RWPE2 (cell line): Measurements from ENCODE around the gene TMEM175.
"Not testable (repeated sequence)": the region's sequence is repeated elsewhere in the genome, so short reads cannot be mapped to it uniquely, and the experiment has no call there.

Experiments
- ATAC-seq: fragments of 200-7000 bp; cut with Tn5 transposase; 3 replicates; pipeline ENCODE4 v1.9.1; 2021; ENCODE audit warnings: low read depth
- DNase-seq: peaks from one replicate; pipeline ENCODE4 v3.0.0-alpha.2; 2020; ENCODE audit warnings: low spot score
- H3K27ac ChIP-seq: fragments of 450-650 bp; 2 replicates; pipeline ENCODE4 v1.5.1; 2017; ENCODE audit warnings: mild to moderate bottlenecking; ENCODE audit not compliant: poor library complexity, severe bottlenecking
- H3K27me3 ChIP-seq: fragments of 250-450 bp; sonication (Bioruptor Pico); 2 replicates; pipeline ENCODE4 v1.5.1; 2021; ENCODE audit warnings: mild to moderate bottlenecking, moderate library complexity; ENCODE audit not compliant: insufficient read depth, poor library complexity, severe bottlenecking
- H3K36me3 ChIP-seq: fragments of 250-450 bp; sonication (Bioruptor Pico); 2 replicates; pipeline ENCODE4 v1.5.1; 2020; ENCODE audit warnings: low read depth, mild to moderate bottlenecking, moderate library complexity
- H3K4me1 ChIP-seq: fragments of 250-450 bp; sonication (Bioruptor Pico); 2 replicates; pipeline ENCODE4 v1.5.1; 2021; ENCODE audit warnings: mild to moderate bottlenecking, moderate library complexity; ENCODE audit not compliant: insufficient read depth, poor library complexity, severe bottlenecking
- H3K4me3 ChIP-seq: fragments of 250-450 bp; sonication (Bioruptor Pico); 2 replicates; pipeline ENCODE4 v1.5.1; 2021; ENCODE audit warnings: mild to moderate bottlenecking, moderate library complexity; ENCODE audit not compliant: severe bottlenecking
- H3K9me3 ChIP-seq: fragments of 250-450 bp; sonication (Bioruptor Pico); 2 replicates; pipeline ENCODE4 v1.5.1; 2021; ENCODE audit warnings: mild to moderate bottlenecking, moderate library complexity; ENCODE audit not compliant: severe bottlenecking
- CTCF ChIP-seq: fragments of 450-650 bp; IDR thresholded peaks from one replicate; pipeline ENCODE4 v1.5.1; 2017; ENCODE audit warnings: mild to moderate bottlenecking, moderate library complexity; ENCODE audit not compliant: poor library complexity, severe bottlenecking

Gene TMEM175

GRCh38 chr4:925171-925570, 7.1 kb upstream of the TMEM175 start:
- Histone ChIP-seq H3K27ac (no peak overlapping the region), H3K27me3 (no peaks in the 10 kb centered on the region), H3K9me3 (no peaks in the 10 kb centered on the region), H3K4me1 (peaks cover 3% of the 10 kb centered on the region), H3K36me3 (no peaks in the 10 kb centered on the region), H3K4me3 (no peak overlapping the region)
- ATAC-seq = no peak
- no peak for TF ChIP-seq CTCF
- no peak for DNase-seq

GRCh38 chr4:925771-926500, 6.3 kb upstream of the TMEM175 start:
- peaks cover 3% of the 10 kb centered on the region for H3K4me1 ChIP-seq
- no peak for TF ChIP-seq CTCF

GRCh38 chr4:926538-926937, 5.7 kb upstream of the TMEM175 start:
- Histone ChIP-seq H3K9me3 (no peaks in the 10 kb centered on the region), H3K36me3 (no peaks in the 10 kb centered on the region), H3K4me3 (no peak overlapping the region), H3K27ac (no peak overlapping the region), H3K27me3 (no peaks in the 10 kb centered on the region), H3K4me1 (peaks cover 3% of the 10 kb centered on the region)
- no peak for DNase-seq
- ATAC-seq = no peak
- TF ChIP-seq CTCF = no peak

More at GRCh38 chr4:925771-926500, 6.3 kb upstream of the TMEM175 start:
- H3K9me3 ChIP-seq = no peaks in the 10 kb centered on the region
- DNase-seq (no peak), ATAC-seq (no peak)
- no peaks in the 10 kb centered on the region for H3K27me3 ChIP-seq
- H3K27ac ChIP-seq = no peak overlapping the region
- H3K4me3 ChIP-seq = no peak overlapping the region
- no peaks in the 10 kb centered on the region for H3K36me3 ChIP-seq

GRCh38 chr4:927566-927965, 4.7 kb upstream of the TMEM175 start:
- not testable (repeated sequence) for DNase-seq, H3K36me3 ChIP-seq, ATAC-seq, H3K27ac ChIP-seq, H3K27me3 ChIP-seq, H3K4me3 ChIP-seq, H3K9me3 ChIP-seq, H3K4me1 ChIP-seq

GRCh38 chr4:929096-929765, 3.0 kb upstream of the TMEM175 start:
- Histone ChIP-seq H3K36me3 (no peaks in the 10 kb centered on the region), H3K27me3 (no peaks in the 10 kb centered on the region), H3K9me3 (no peaks in the 10 kb centered on the region), H3K4me3 (no peak overlapping the region), H3K4me1 (peaks cover 6% of the 10 kb centered on the region), H3K27ac (no peak overlapping the region)
- ATAC-seq (no peak), DNase-seq (no peak)
- no peak for TF ChIP-seq CTCF
